AG04449 (cell line): ENCODE measurements around the gene ERGIC1.

ENCODE experiments used
- CTCF ChIA-PET: fragments of 350-600 bp; formaldehyde crosslinking; extraction: SDS; loops from one replicate; lab custom pipeline; 2021; ENCODE audit warnings: antibody characterized with exemption; lab: Yijun Ruan, JAX
- POLR2A ChIA-PET: fragments of 400-600, 350-600 bp; formaldehyde crosslinking; extraction: SDS; loops from one replicate; lab custom pipeline; 2020; ENCODE audit warnings: antibody characterized with exemption, inconsistent platforms; lab: Yijun Ruan, JAX
- DNase-seq: peaks from one replicate; pipeline ENCODE4 v3.0.0-alpha.2; 2010; ENCODE audit warnings: low read depth, low spot score
- H3K4me3 ChIP-seq: 2 replicates; pipeline ENCODE4 v1.5.1; 2011; ENCODE audit warnings: low read depth, mild to moderate bottlenecking, control low read depth, low read length
- TF ChIP-seq, protein P1 (sequence below): IDR thresholded peaks from one replicate; pipeline ENCODE4 v1.5.1; 2011; ENCODE audit warnings: mild to moderate bottlenecking, moderate library complexity, low read length, control low read depth, inconsistent platforms; ENCODE audit not compliant: insufficient read depth; ENCODE audit errors: missing control alignments

The ERGIC1 gene

DNA sequence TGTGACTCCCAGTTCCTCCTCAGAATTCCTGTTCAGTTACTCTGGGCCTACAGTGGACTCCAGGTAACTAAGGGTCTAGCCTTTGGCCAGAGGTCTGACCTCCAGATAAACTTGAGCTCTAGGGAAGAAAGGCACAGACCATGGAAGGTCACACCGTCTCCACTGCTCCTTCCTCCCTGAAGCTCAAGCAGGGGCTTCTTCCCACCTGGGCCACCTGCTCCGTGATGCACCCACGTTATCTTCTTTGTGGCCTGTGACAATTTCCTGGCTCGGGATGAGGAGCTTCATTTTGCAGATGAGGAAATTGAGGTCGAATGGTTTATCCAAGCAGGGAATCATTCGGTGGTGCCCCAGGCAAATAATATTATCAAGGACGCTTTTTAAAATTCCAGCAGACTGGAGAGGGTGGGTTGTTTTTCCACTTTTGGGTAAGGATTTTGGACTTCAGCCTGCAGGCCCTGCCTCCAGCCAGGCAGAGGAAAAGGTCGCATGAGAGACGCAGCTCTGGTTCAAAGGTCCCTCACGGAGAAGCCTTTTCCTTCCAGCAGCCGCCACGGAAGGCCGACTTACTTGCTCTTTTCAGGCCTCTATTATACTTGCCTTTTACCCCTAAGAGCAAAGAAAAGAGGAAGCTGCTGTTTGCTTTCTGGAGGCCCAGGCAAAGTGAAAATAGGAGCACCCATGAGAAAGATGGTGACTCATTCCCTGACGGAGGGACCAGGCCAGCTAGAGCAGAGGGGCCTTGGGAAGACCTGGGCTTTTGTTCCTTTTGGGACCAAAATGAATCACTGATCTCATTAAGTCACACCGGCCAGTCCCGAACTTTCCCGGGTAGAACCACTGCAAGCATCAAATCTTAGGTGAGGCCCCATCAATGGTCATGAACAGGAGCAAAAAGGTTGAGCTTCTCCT, 40.2 kb upstream of the ERGIC1 start:
- DNase-seq = no peak
- CTCF ChIA-PET = interaction anchor here (1.0 to 3.0 kb wide), 4 partner anchors 10 to 74 kb away, joined by 3 to 12 read pairs (median 4); no protein-coding TSS in a partner anchor
- TF ChIP-seq, protein P1, sequence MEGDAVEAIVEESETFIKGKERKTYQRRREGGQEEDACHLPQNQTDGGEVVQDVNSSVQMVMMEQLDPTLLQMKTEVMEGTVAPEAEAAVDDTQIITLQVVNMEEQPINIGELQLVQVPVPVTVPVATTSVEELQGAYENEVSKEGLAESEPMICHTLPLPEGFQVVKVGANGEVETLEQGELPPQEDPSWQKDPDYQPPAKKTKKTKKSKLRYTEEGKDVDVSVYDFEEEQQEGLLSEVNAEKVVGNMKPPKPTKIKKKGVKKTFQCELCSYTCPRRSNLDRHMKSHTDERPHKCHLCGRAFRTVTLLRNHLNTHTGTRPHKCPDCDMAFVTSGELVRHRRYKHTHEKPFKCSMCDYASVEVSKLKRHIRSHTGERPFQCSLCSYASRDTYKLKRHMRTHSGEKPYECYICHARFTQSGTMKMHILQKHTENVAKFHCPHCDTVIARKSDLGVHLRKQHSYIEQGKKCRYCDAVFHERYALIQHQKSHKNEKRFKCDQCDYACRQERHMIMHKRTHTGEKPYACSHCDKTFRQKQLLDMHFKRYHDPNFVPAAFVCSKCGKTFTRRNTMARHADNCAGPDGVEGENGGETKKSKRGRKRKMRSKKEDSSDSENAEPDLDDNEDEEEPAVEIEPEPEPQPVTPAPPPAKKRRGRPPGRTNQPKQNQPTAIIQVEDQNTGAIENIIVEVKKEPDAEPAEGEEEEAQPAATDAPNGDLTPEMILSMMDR = no peak
- POLR2A ChIA-PET = interaction anchor here (2.3 to 7.7 kb wide), 2 partner anchors 17 to 23 kb away, joined by 9 to 78 read pairs; partner anchors contain the start of gene DUSP1
- no peak overlapping the region for H3K4me3 ChIP-seq

DNA sequence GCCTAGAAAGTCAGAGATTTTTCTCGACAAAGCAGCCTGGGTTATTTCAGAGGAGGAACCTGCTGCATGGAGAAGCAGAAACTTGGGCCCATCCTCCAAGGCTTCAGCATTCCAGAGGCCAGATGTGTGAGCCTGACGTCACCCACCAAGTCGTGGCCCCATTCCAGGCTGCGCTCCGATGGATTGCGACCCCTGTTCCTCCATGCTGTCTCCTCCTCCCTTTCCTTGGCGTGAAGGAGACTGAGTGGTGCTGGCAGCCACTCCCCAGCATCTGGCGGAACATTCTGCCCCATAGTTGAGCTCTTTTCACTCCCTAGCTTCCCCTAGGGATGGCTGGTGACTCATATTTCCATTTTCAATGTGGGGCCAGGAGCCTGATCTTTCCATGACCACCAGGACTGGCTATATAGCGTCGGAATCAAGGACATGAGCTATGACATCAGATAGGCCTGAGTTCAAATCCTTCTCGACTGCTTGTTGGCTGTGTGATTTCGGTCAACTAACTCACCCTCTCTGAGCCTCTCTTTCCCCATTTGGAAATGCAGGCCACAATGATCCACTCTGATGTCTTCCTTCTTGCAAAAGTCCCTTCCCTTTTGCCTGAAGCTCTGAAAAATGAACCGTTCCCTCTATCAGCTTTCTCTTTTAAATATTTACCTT, 38.6 kb upstream of the ERGIC1 start:
- ChIA-PET POLR2A (interaction anchor here (0.7 to 7.7 kb wide), 6 partner anchors 18 to 131 kb away, joined by 3 to 78 read pairs (median 4); partner anchors contain the start of gene DUSP1), CTCF (interaction anchor here (0.9 to 3.0 kb wide), 7 partner anchors 12 to 84 kb away, joined by 3 to 12 read pairs (median 3); no protein-coding TSS in a partner anchor)

DNA sequence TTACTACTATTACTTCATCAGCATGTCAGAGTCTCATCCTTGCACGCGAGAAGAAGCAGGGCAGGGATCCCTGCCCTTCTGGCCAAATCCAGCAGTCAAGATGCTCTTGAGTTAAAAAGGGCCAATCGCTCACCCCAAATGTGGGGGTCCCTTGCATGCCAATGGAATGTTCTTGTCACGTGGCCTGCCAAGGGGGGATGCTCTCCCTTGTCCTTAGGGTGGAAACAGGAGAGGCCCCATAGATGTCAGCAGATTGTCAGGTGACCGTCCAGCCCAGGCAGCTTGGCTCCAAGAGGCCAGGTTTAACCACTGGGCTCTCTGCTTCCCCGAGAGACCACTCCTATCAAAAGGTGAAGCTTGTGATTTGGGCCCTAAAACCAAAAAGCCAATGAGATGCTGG, 37.7 kb upstream of the ERGIC1 start:
- ChIA-PET CTCF (interaction anchor here (1.3 to 3.0 kb wide), 2 partner anchors 24 to 83 kb away, joined by 3 to 12 read pairs; no protein-coding TSS in a partner anchor), POLR2A (interaction anchor here (0.9 to 7.7 kb wide), 2 partner anchors 26 to 30 kb away, joined by 4 to 78 read pairs; partner anchors contain the start of gene DUSP1)
- DNase-seq = no peak

More for the DNA sequence above, 38.6 kb upstream of the ERGIC1 start:
- DNase-seq = no peak
- H3K4me3 ChIP-seq = no peak overlapping the region
- TF ChIP-seq, protein P1 = no peak

DNA sequence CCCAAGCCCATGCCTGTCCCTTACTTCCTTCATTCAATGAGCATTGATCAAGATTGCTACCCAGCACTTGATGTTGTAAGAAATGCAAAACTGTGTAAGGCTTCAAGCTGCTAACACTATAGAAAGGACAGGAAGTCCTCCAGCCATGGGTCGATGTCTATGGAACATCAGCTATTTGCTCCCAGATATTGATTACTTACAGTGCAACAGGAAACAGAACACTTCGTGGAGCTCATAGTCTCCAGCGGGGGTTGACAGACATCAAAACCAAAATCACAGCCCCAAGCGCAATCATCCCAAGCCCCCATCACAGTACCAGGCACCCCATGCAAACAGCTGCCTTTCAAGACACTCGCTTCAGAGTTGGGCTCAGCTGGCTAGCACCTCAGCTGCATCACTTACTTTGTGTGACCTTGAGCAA, 36.3 kb upstream of the ERGIC1 start:
- TF ChIP-seq, protein P1 = no peak
- ChIA-PET POLR2A (interaction anchor here (0.6 to 4.6 kb wide), 9 partner anchors 26 to 524 kb away, joined by 3 to 129 read pairs (median 3); partner anchors contain the start of gene DUSP1), CTCF (interaction anchor here (0.8 to 2.3 kb wide), 9 partner anchors 10 to 136 kb away, joined by 3 to 11 read pairs (median 4); partner anchors contain the start of gene DUSP1)
- no peak for DNase-seq
- H3K4me3 ChIP-seq = peak overlapping the region; percentile 34

More for the DNA sequence above, 37.7 kb upstream of the ERGIC1 start:
- no peak overlapping the region for H3K4me3 ChIP-seq
- TF ChIP-seq, protein P1 = no peak

DNA sequence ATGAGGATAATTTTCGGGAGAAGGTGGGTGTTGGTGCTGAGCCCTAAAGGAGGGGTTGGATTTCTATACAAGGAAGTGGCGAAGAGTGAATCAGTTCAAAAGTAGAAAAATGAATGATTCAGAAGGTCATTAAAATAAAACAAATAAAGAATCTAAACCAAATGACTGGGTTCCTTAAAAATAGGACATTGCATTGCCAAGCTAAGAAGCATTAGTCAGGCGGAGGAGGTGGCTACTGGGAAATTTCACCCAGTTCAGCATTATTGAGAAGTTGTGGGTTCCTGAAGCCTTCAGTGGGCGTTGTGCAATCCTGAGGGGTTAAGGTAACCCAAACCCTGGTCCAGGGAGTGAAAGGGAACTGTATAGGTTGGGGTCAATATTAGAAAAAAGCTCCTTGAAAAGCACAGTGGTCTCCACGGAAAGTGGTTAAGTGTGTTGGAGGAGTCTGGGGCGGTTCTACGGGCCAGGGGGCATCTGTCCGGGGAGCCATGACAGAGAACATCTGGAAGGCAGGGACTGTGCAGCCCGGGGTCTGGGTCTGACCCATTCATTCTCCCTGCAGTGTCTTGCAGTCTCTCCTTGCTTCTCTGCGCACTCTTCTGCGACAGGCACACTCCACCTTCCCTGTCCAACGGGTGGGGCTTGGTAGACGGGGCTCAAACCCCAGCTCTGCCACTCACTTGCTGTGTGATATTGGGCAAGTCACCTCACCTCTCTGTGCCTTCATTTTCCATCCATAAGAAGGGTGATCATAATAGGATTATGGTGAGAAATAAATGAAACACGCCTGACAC, 35.4 kb upstream of the ERGIC1 start:
- DNase-seq = peak; percentile 83
- CTCF ChIA-PET = interaction anchor here (0.6 to 2.3 kb wide), 8 partner anchors 11 to 133 kb away, joined by 3 to 11 read pairs (median 4); partner anchors contain the start of gene DUSP1
- POLR2A ChIA-PET = interaction anchor here (0.6 to 4.6 kb wide), 9 partner anchors 27 to 523 kb away, joined by 3 to 129 read pairs (median 3); partner anchors contain the start of gene DUSP1

More for the DNA sequence above, 35.4 kb upstream of the ERGIC1 start:
- TF ChIP-seq, protein P1 = no peak
- no peak overlapping the region for H3K4me3 ChIP-seq
